Stimulated activated CD4-positive, alpha-beta T cell treated with anti-CD3 and anti-CD28 coated beads, Interleukin-12 subunit alpha, Interleukin-12 subunit beta, amount 100 ng/mL, for 4 hours (primary cell): Measurements from ENCODE around the gene HLA-A.

Experiments used
- DNase-seq: peaks from one replicate; pipeline ENCODE4 v3.0.0-alpha.2; 2020

The HLA-A gene

GRCh38 chr6:29992807-29993206 is 50.5 kb downstream of the HLA-A start:
- DNase-seq: no peak

- DNase-seq: no peak
Measured at GRCh38 chr6:29994826-29995225, 52.5 kb downstream of the HLA-A start.

GRCh38 chr6:29995340-29995777 is 53.0 kb downstream of the HLA-A start:
- no peak for DNase-seq
